AG09319 (cell line): ENCODE data around the gene PRR18.

ENCODE experiments used
- DNase-seq: peaks from one replicate; pipeline ENCODE4 v3.0.0-alpha.2; 2010; ENCODE audit warnings: low read depth; ENCODE audit errors: extremely low read depth
- TF ChIP-seq, protein P1 (sequence below): IDR thresholded peaks from 2 replicates; pipeline ENCODE4 v1.5.1; 2011; ENCODE audit warnings: low read depth, mild to moderate bottlenecking, inconsistent platforms, low read length, moderate library complexity

The PRR18 gene

DNA sequence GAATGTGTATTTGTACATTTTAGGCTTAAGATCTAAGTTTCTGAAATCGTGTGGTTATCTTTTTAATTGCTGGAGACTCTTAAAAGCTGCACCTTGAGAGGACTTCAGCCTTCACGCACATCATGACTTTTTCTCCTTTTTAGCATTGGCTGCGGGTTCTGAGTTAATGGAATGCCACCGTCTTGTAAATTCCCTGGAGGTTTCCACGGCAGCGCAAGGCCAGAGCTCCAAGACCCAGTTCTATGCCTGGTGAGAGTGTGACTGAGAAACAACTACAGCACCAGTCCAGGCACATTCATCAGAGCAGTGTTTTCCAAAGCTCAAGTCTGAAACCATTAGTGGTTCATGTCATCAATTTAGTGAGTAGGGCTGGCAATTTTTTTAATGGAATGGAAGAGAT lies 23.0 kb downstream of the PRR18 start:
- DNase-seq: no peak

GRCh38 chr6:166284640-166285039 lies 23.6 kb downstream of the PRR18 start:
- no peak for DNase-seq
- TF ChIP-seq, protein P1, sequence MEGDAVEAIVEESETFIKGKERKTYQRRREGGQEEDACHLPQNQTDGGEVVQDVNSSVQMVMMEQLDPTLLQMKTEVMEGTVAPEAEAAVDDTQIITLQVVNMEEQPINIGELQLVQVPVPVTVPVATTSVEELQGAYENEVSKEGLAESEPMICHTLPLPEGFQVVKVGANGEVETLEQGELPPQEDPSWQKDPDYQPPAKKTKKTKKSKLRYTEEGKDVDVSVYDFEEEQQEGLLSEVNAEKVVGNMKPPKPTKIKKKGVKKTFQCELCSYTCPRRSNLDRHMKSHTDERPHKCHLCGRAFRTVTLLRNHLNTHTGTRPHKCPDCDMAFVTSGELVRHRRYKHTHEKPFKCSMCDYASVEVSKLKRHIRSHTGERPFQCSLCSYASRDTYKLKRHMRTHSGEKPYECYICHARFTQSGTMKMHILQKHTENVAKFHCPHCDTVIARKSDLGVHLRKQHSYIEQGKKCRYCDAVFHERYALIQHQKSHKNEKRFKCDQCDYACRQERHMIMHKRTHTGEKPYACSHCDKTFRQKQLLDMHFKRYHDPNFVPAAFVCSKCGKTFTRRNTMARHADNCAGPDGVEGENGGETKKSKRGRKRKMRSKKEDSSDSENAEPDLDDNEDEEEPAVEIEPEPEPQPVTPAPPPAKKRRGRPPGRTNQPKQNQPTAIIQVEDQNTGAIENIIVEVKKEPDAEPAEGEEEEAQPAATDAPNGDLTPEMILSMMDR: no peak

More for the DNA sequence above, 23.0 kb downstream of the PRR18 start:
- TF ChIP-seq, protein P1: no peak

DNA sequence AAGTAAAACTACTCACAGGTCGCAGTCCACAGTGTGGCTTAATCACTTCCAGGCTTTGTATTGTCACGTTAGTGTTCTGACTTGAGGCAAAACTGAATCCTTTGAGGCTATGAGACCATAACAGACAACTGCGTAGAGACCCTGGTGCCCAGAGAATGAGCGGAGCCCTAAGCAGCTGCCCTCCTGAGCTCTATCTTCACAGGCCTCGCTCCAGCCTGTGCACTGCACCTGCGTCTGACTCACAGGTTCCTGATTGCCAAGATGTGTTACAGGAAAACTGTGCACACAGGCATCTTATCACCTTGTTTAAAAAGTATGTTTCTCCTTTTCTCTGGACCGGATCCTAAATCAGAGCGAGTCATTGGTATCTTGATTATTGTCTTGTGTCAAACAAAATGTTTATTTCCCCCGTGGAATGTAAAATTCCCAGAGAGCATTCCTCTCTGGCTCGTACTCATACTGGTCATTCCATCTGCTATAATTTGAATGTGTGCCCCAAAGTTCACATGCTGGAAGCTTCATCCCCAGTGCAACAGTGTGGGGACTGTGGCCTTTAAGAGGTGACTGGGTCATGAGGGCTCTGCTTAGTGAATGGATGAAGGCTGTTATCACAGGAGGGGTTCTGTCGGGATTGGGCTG lies 25.7 kb downstream of the PRR18 start:
- DNase-seq: no peak
- TF ChIP-seq, protein P1: no peak

DNA sequence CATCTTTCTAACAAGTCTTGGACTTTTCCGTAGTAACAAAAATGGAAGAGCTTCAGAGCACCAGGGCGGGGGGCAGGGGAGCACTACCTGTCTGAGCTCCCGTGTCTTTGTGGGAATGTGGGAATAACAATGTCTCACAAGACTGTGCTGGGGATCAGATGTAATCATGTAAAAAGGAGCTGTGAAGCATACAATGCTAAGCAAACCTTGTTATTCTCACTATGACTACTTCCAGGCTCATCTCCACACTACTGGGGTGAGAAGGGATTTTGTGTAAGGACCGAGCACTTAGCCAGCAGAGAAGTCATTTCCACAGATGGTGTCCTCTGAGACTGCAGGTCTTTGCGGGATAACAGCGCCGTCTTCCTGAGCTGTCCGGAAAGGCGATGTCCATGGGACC lies 27.1 kb downstream of the PRR18 start:
- TF ChIP-seq, protein P1: no peak
- DNase-seq: no peak

DNA sequence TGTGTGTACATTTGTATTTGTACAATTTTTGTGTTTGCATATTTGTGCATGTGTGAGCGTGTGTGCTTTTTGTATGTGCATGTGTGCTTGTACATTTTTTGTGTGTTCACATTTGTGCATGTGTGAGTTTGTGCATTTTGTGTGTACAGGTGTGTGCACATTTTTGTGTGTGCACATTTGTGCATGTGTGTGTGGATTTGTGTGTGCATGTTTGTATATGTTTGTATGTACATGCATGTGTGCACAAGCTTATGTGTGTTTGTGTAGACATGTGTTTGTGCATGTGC lies 28.9 kb downstream of the PRR18 start:
- DNase-seq: no peak
- TF ChIP-seq, protein P1: no peak

DNA sequence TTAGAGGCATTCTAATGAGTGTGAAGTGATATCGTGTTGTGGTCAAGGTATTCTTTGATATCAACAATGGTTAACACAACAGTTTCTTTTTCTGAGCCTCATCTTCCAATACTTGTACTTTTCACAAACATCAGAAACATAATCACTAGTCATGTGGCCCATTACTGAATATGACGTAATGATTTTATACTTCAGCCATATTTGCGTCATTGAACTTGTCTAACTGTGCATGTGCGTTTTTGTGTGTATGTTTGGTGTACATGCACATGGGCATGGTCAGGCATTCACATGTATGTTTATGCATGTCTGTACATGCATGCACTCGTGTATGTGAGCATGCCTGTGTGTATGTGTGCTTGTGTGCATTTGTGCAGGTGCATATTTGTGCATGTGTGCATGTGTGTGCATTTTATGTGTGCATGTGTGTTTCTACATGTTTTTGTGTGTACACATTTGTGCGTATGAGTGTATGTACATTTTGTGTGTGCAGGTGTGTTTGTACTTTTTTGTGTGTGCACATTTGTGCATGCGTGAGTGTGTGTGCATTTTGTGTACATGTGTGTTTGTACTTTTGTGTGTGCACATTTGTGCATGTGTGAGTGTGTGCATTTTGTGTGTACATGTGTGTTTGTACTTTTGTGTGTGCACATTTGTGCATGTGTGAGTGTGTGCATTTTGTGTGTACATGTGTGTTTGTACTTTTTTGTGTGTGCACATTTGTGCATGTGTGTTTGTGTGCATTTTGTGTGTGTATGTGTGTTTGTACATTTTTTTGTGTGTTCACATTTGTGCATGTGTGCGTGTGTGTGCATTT lies 29.4 kb downstream of the PRR18 start:
- TF ChIP-seq, protein P1: no peak
- DNase-seq: no peak

DNA sequence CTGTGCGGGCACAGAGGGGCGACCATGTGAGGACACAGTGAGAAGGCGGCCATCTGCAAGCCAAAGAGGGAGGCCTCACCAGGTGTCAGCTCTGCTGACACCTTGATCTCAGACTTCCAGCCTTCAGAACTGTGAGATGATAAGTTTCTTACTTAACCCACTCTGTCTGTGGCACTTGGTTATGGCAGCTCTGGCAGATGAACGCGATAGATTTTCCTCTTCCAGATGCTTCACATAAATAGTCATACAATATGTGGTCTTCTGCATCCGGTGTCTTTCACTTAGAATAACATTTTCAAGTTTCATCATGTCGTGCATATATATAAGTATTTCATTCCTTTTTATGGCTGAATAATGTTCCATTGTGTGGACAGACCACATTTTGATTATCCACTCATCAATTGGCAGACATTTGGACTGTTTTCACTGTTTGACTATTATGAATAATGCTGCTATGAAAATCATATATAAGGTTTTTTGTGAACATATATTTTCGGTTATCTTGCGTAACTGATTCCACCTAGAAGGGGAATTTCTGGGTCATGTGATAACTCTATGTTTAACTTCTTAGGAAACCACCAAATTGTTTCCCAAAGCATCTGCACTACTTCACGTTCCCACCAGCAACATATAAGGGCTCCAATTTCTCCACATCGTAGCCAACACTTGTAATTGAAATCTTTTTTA lies 30.2 kb downstream of the PRR18 start:
- TF ChIP-seq, protein P1: no peak
- DNase-seq: no peak
